HG02943 (cell line): ENCODE results near the gene MPV17L2.

ENCODE experiments used
- ATAC-seq: cut with Tn5 transposase; IDR thresholded peaks from one replicate; pipeline ENCODE4 v1.9.1; 2021; ENCODE audit warnings: mild to moderate bottlenecking, low read depth, moderate library complexity; ENCODE audit not compliant: unreplicated experiment

Gene MPV17L2

DNA sequence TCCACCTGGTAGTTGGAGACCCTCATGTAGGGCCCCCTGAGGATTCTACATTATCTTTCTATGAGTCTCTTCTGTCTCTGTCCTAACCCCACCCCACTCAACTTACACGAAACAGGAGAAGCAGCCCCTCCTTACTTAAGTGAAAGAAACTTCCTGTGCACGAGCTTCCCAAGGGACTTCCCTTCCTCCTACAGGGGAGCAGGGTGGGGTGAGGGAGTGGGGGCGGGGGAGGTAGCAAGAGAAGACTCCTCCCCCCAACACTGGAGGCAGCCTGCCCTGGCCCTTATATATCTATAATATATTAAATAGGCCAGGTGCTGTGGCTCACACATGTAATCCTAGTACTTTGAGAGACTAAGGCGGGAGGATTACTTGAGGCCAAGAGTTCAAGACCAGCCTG is 38.8 kb downstream of the MPV17L2 start:
- ATAC-seq, result no peak

DNA sequence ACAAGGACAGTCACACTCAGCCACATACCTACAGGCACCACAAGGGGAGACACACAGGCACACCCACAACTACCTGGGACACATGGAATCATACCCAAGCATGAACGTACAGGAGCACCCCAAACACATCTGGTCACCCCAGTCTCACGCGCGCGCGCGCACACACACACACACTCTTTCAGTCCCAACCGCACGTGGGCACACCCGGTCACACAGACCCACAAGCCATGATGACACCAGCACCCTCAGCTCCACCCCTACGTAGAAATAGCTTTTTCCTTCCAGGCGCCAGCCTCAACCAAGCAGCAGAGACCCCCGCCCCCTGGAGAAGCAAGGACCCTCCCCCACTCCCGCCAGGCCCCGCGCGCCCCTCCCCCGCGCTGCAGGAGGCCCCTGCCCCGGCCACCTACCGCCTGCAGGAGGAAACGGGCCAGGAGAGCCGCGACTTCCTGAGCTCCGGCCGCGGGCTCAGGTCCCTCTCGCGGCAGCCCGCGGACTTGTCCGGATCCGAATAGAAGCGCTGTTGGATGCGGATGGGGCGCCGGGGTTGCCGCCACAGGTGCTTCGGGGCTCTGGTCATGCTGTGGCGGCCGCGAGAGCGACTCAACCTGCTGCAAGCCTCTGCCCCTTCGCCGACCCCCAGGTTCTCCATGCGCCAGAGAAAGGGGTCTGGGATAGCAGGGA is 39.7 kb downstream of the MPV17L2 start:
- no peak for ATAC-seq

DNA sequence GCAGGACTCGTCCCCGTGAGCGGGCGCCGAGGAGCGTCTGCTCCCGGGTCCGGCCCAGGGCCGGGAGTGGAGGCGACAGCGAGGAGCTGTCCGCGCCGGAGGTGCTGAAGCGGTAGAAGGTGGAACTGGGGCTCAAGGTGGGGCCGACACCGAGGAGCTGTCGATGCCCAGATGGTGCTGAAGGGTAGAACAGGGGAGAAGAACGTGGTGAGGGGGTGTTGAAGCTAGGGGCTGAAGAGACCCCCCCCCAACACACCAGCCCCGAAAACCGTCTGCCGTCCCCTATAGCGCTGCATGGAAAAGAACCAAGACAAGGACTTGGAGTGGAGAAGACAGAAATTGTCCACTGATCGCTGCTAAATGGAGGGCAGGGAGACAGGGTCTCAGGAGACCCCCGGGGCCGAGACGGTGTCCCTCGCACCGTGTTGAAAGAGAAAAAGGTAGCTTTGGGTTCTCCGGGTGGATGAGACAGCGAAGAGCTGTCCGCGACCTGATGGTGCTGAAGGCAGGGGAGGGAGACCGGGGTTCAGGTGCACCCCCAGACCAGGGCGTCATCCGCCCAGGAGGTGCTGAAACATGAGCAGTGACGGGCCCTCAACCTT is 40.3 kb downstream of the MPV17L2 start:
- ATAC-seq, result no peak

DNA sequence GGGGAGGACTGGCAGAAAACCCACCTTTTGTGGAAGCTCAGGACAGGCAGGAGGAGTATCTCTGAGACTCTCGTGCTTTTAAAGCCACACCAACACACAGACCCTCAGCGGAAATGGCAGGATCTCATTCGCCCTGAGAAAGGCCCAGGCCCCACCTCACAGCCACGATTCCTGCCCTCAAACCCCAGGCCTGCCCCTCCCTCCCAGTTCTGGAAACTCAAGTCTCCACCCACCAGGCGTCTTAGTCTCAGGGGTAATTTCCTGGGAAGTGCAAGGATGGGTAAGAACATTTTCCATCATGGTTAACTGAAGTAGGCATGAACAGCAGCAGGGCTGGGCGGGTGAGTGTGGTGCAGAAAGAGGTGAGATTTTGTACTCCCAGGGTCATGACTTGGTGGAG is 41.2 kb downstream of the MPV17L2 start:
- ATAC-seq, result no peak

DNA sequence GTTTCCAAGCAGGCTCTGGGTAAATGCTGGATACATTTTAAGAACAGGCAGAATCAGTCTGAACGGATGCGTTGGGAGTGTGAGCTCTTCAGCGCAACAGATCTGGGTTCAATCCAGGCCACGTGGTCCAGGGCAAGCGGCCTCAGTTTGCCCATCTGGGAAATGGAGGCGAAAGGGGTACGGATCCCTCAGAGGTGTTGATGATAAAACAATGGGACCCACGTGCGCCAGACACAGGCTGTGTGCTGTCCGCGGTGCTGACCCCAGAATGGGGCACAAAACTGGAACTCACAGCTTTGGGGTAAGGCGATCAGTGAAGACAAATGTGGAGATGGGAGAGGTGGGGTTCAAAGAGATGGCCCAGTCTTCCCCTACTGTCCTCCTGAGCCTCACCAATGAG is 46.3 kb downstream of the MPV17L2 start:
- ATAC-seq, result no peak

DNA sequence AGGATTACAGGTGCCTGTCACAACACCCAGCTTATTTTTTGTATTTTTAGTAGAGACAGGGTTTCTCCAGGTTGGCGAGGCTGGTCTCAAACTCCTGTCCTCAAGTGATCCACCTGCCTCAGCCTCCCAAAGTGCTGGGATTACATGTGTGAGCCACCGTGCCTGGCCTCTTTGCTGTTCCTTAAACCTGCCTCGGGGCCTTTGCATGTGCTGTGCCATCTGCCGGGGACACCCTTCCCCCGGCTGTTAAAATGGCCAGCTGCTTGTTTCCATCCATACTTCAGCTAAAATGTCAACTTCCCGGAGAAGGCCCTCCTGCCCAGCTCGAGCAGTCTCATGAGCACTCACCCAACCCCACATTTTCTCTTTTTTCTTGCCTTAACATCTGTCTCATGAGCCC is 52.3 kb downstream of the MPV17L2 start:
- no peak for ATAC-seq
